A549 treated with Hydrocortisone at 1 μM for 4 hours (cell line): ENCODE results near the gene ARL2. TPM values are rescaled to one million over a fixed set of nuclear protein-coding genes. Genes with fewer than 3 reads are reported as not detected.

Experiments
- total RNA-seq: library from RNA; stranded (reverse); fragments of 200-300 nt; extraction: Qiagen RNA extraction; gene quantifications from 5 replicates; pipeline ENCODE4 v1.2.3, GENCODE V29; 2022

Gene ARL2
- total RNA-seq = 142 to 189 TPM (median 180 TPM) in 5 replicates

DNA sequence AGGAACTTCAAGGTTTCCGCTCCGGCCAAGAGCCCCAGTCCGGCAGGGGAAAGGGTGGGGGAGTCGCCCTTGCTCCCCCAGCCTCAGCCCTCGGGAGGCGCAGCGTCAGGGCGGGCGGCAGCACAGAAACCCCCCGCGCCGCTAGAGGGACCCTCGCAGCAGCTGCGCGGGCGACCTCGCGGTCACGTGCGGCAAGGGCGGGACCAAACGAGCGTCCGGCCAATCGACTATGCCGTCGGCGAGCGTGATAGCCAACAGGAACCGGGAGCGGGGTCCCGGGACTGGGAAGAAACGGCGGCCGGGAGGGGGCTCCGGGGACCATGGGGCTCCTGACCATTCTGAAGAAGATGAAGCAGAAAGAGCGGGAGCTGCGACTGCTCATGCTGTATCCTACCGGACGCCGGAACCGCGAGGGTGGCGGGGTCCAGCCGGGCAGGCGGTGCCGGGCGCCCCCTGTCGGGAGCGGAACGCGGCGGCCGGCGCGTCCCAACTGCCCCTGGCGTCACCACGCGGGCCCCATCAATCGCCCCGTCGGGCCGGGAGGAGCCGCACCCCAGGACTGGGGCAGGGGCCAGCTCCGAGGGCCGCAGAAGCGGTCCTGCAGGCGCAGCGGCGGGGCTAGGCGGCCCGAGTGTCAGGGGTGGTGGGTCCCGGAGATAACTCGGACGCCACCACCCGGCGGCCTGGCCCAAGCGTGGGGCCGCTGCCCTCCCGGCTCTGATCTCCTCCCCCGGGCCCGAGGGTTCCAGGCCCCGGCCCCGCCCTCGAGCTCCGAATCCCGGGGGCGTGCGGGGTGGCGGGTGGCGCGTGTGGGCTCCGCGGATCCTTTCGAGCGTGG lies at the start of gene ARL2:
ARL2 (plus strand) TSS at position 273 of the 838 bp plus-strand sequence; CDS start at position 321, 48 bp downstream.

GRCh38 chr11:64971421-64972233 lies 42.3 kb upstream of the ARL2 start, which contains the start of gene MAJIN:
Gene MAJIN (minus strand): TSS chr11:64972108. CDS start chr11:64959405, 12,703 bp downstream.

DNA sequence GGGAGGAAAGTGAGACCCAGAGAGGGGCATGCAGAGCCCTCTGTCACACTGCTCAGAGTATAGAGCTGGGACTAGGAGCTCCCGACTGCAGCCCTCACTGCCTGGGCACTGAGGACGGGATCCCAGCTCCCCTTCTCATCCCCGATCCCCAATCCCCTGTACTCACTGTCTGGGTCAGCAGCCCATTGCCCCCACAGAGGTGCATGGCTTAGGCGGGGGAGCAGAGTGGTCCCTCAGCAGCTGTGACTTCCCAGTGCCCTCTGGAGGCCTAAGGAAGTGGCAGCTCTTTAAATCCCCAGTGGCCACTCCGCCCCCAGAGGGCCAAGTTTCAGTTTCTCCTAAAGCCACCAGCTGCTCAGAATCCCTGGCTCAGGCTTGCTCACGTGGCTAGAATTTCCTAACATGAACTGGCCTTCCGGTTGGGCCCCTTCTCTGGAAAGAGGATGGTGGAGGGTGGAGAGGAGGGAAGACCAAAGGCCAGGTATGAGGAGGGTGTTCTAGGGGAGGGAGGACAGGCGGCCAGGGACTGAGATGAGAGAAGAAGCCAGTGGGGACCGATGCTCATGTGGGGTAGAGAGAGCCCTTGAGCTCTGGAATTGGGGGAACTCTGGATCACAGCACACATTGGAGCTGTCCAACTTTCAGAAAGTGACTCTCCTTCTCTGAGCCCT lies 17.1 kb upstream of the ARL2 start, which contains the start of gene BATF2:
BATF2 (minus strand) TSS at position 262 of the 671 bp plus-strand sequence; CDS start at position 205, 57 bp downstream.

GRCh38 chr11:65027213-65028067 lies 13.5 kb downstream of the ARL2 start, which contains the start of gene SNX15:
Gene SNX15 (plus strand): TSS chr11:65027439. CDS start chr11:65027538, 99 bp downstream.

DNA sequence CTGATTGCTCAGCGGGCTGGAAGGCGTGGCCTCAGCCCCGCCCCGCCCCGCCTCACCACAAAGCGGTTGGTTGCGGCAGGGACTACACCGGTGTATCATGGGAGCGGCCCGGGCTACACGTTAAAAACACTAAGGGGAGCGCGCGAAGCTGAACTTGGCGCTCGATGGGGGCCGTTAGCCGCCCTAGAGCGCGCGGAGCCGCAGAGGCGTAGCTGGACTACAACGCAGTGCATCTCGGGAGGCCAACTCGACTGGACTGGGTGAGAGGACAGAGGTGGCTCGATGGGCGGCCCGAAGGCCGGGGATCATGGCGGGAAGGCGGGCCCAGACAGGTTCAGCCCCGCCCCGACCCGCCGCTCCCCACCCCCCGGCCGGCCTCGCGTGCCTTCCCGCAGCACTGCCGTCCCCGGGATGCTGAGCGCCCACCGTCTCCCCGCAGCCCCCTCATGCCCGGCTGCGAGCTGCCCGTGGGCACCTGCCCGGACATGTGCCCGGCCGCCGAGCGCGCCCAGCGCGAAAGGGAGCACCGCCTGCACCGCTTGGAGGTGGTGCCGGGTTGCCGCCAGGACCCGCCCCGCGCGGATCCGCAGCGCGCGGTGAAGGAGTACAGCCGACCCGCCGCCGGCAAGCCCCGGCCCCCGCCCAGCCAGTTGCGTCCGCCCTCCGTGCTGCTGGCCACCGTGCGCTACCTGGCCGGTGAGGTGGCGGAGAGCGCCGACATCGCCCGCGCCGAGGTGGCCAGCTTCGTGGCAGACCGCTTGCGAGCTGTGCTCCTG lies 27.1 kb downstream of the ARL2 start, which contains the start of gene SAC3D1:
SAC3D1 (plus strand) TSS at position 364 of the 776 bp plus-strand sequence; CDS start at position 447, 83 bp downstream.

GRCh38 chr11:65058419-65059054 lies 44.6 kb downstream of the ARL2 start, which contains the start of gene NAALADL1:
Gene NAALADL1 (minus strand): TSS chr11:65058553. CDS start chr11:65058521, 32 bp downstream.

Other genes with a start within 250 kb of the ARL2 start
- 150 to 224 TPM (median 153 TPM) in 5 replicates for gene SF1, start 235.6 kb upstream of the ARL2 start, total RNA-seq
- 7.7 to 9.3 TPM (median 8.4 TPM) in 5 replicates for gene MAP4K2, start 210.9 kb upstream of the ARL2 start, total RNA-seq
- gene MEN1, start 203.6 kb upstream of the ARL2 start, total RNA-seq = 35.0 to 40.0 TPM (median 37.1 TPM) in 5 replicates
- 1.5 to 2.1 TPM (median 1.5 TPM) in 5 replicates for gene CDC42BPG, start 169.5 kb upstream of the ARL2 start, total RNA-seq
- 104 to 116 TPM (median 113 TPM) in 5 replicates for gene EHD1, start 135.5 kb upstream of the ARL2 start, total RNA-seq
- 13.9 to 20.4 TPM (median 19.8 TPM) in 5 replicates for gene ATG2A, start 97.0 kb upstream of the ARL2 start, total RNA-seq
- 4.0 to 5.5 TPM (median 4.9 TPM) in 5 replicates for gene PPP2R5B, start 89.5 kb upstream of the ARL2 start, total RNA-seq
- gene GPHA2, start 78.3 kb upstream of the ARL2 start, total RNA-seq = not detected in 5 replicates
- not detected in 5 replicates for gene MAJIN, start 42.1 kb upstream of the ARL2 start, total RNA-seq
- 0.54 to 0.70 TPM (median 0.61 TPM) in 5 replicates for gene BATF2, start 17.2 kb upstream of the ARL2 start, total RNA-seq
- 22.6 to 24.7 TPM (median 23.2 TPM) in 5 replicates for gene SNX15, start 13.3 kb downstream of the ARL2 start, total RNA-seq
- gene SAC3D1, start 27.1 kb downstream of the ARL2 start, total RNA-seq = 37.2 to 55.5 TPM (median 51.1 TPM) in 5 replicates
- not detected in 5 replicates for gene NAALADL1, start 44.4 kb downstream of the ARL2 start, total RNA-seq
- 68.3 to 74.3 TPM (median 72.1 TPM) in 5 replicates for gene CDCA5, start 69.9 kb downstream of the ARL2 start, total RNA-seq
- 31.9 to 34.7 TPM (median 34.4 TPM) in 5 replicates for gene ZFPL1, start 70.1 kb downstream of the ARL2 start, total RNA-seq
- 47.3 to 73.3 TPM (median 54.8 TPM) in 5 replicates for gene VPS51, start 82.1 kb downstream of the ARL2 start, total RNA-seq
- gene TM7SF2, start 97.7 kb downstream of the ARL2 start, total RNA-seq = 4.6 to 7.5 TPM (median 5.6 TPM) in 5 replicates
- 13.2 to 22.8 TPM (median 20.4 TPM) in 5 replicates for gene ZNHIT2, start 103.5 kb downstream of the ARL2 start, total RNA-seq
- 745 to 1,060 TPM (median 973 TPM) in 5 replicates for gene FAU, start 108.0 kb downstream of the ARL2 start, total RNA-seq
- 69.7 to 79.5 TPM (median 73.4 TPM) in 5 replicates for gene MRPL49, start 108.2 kb downstream of the ARL2 start, total RNA-seq
- 32.6 to 42.1 TPM (median 39.6 TPM) in 5 replicates for gene SYVN1, start 120.4 kb downstream of the ARL2 start, total RNA-seq
- not detected in 5 replicates for gene SPDYC, start 156.1 kb downstream of the ARL2 start, total RNA-seq
- 104 to 118 TPM (median 113 TPM) in 5 replicates for gene CAPN1, start 167.8 kb downstream of the ARL2 start, total RNA-seq
- 12.1 to 15.0 TPM (median 13.8 TPM) in 5 replicates for gene POLA2, start 247.8 kb downstream of the ARL2 start, total RNA-seq